SU-DHL-6 (cell line): ENCODE results near the gene EPB41L1.

Experiments used
- H2AFZ ChIP-seq: fragments of 200-600 bp; sonication (generic); 2 replicates; pipeline ENCODE4 v1.6.1; 2014; ENCODE audit warnings: low read depth, mild to moderate bottlenecking, moderate library complexity, mixed read lengths, antibody characterized with exemption, low read length; ENCODE audit not compliant: severe bottlenecking
- H3F3A ChIP-seq: fragments of 200-600 bp; shearing (Covaris generic); 2 replicates; pipeline ENCODE4 v1.6.0; 2016; ENCODE audit warnings: antibody characterized with exemption, mild to moderate bottlenecking; ENCODE audit not compliant: insufficient read depth
- H3K27ac ChIP-seq: fragments of 200-600 bp; sonication (generic); 2 replicates; pipeline ENCODE4 v1.5.1; 2016; ENCODE audit warnings: low read depth, mild to moderate bottlenecking, low read length, moderate library complexity, mixed read lengths
- H3K27me3 ChIP-seq: fragments of 200-600 bp; sonication (generic), shearing (Covaris generic); 2 replicates; pipeline ENCODE4 v1.6.0; 2014; ENCODE audit warnings: mild to moderate bottlenecking, low read length
- H3K36me3 ChIP-seq: fragments of 200-600 bp; sonication (generic); 2 replicates; pipeline ENCODE4 v1.6.1; 2014; ENCODE audit warnings: mild to moderate bottlenecking, low read length, mixed read lengths
- H3K4me2 ChIP-seq: fragments of 300-600, 200-600 bp; shearing (Covaris generic), sonication (generic); 2 replicates; pipeline ENCODE4 v1.6.0; 2014; ENCODE audit warnings: low read length, low read depth, mild to moderate bottlenecking; ENCODE audit not compliant: poor library complexity, severe bottlenecking
- H3K4me3 ChIP-seq: fragments of 200-600 bp; sonication (generic); 2 replicates; pipeline ENCODE4 v1.5.1; 2014; ENCODE audit warnings: antibody characterized with exemption, low read length, mild to moderate bottlenecking, mixed read lengths; ENCODE audit not compliant: insufficient read depth, poor library complexity, severe bottlenecking
- H3K79me2 ChIP-seq: fragments of 200-600 bp; sonication (generic); 2 replicates; pipeline ENCODE4 v1.6.1; 2014; ENCODE audit warnings: mild to moderate bottlenecking, low read length, moderate library complexity; ENCODE audit not compliant: insufficient read depth
- H3K9ac ChIP-seq: fragments of 200-600 bp; sonication (generic); 2 replicates; pipeline ENCODE4 v1.7.0; 2014; ENCODE audit warnings: mild to moderate bottlenecking, low read length
- H3K9me2 ChIP-seq: fragments of 200-600 bp; sonication (generic); replicated peaks from 2 replicates; pipeline ENCODE4 v1.6.1; 2014; ENCODE audit warnings: low read length; ENCODE audit not compliant: insufficient read depth
- H3K9me3 ChIP-seq: fragments of 200-600 bp; sonication (generic); 2 replicates; pipeline ENCODE4 v1.6.1; 2014; ENCODE audit warnings: low read length, mixed read lengths; ENCODE audit not compliant: insufficient read depth
- H4K20me1 ChIP-seq: fragments of 200-600 bp; sonication (generic); 2 replicates; pipeline ENCODE4 v1.6.1; 2014; ENCODE audit warnings: low read depth, mild to moderate bottlenecking, antibody characterized with exemption, low read length, moderate library complexity, mixed read lengths
- EZH2phosphoT487 ChIP-seq: fragments of 200-600 bp; sonication (generic), shearing (Covaris generic); conservative IDR thresholded peaks from 2 replicates; pipeline ENCODE4 v1.6.1; 2018; ENCODE audit warnings: mild to moderate bottlenecking, antibody characterized with exemption, low read length, moderate library complexity, mixed read lengths
- TF ChIP-seq, protein P1 (sequence below): fragments of 200-600 bp; sonication (generic); IDR thresholded peaks from one replicate; pipeline ENCODE4 v1.5.1; 2017; ENCODE audit warnings: antibody characterized with exemption, mild to moderate bottlenecking, low read length, moderate library complexity; ENCODE audit not compliant: insufficient read depth, poor library complexity, severe bottlenecking

Gene EPB41L1

DNA sequence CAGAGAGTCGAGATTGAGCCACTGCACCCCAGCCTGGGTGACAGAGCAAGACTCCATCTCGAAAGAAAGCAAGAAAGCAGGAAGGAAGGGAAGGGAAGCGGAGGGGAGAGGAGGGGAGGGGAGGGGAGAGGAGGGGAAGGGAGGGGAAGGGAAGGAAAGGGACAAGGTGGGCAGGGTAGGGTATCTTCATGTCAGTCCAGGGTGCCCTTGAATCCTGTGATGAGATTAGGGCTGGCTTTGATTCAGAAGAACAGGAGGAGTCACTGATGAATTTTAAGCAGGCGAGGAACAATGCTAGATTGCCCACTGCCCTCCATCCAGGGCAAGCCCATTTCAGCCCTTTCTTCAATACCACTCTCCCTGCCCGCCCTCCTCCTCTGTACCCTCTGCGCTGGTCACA lies 35.0 kb upstream of the EPB41L1 start:
- H2AFZ ChIP-seq: no peak overlapping the region
- H3K79me2 ChIP-seq: no peaks in the 10 kb centered on the region
- no peak overlapping the region for H3K4me2 ChIP-seq
- H4K20me1 ChIP-seq: no peaks in the 10 kb centered on the region
- no peak for TF ChIP-seq EZH2phosphoT487
- TF ChIP-seq, protein P1, sequence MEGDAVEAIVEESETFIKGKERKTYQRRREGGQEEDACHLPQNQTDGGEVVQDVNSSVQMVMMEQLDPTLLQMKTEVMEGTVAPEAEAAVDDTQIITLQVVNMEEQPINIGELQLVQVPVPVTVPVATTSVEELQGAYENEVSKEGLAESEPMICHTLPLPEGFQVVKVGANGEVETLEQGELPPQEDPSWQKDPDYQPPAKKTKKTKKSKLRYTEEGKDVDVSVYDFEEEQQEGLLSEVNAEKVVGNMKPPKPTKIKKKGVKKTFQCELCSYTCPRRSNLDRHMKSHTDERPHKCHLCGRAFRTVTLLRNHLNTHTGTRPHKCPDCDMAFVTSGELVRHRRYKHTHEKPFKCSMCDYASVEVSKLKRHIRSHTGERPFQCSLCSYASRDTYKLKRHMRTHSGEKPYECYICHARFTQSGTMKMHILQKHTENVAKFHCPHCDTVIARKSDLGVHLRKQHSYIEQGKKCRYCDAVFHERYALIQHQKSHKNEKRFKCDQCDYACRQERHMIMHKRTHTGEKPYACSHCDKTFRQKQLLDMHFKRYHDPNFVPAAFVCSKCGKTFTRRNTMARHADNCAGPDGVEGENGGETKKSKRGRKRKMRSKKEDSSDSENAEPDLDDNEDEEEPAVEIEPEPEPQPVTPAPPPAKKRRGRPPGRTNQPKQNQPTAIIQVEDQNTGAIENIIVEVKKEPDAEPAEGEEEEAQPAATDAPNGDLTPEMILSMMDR: no peak
- no peaks in the 10 kb centered on the region for H3K36me3 ChIP-seq
- H3K9me3 ChIP-seq: no peaks in the 10 kb centered on the region
- no peak overlapping the region for H3K27ac ChIP-seq
- no peaks in the 10 kb centered on the region for H3F3A ChIP-seq
- H3K9ac ChIP-seq: no peak overlapping the region
- H3K4me3 ChIP-seq: no peak overlapping the region
- H3K27me3 ChIP-seq: no peaks in the 10 kb centered on the region
- no peaks in the 10 kb centered on the region for H3K9me2 ChIP-seq

- no peaks in the 10 kb centered on the region for H3K9me2 ChIP-seq
- H3K4me3 ChIP-seq: no peak overlapping the region
- H3K27me3 ChIP-seq: no peaks in the 10 kb centered on the region
- H3K9me3 ChIP-seq: no peaks in the 10 kb centered on the region
- no peak overlapping the region for H3K9ac ChIP-seq
- H3K79me2 ChIP-seq: no peaks in the 10 kb centered on the region
- no peak overlapping the region for H3K27ac ChIP-seq
- no peaks in the 10 kb centered on the region for H4K20me1 ChIP-seq
- no peaks in the 10 kb centered on the region for H3K36me3 ChIP-seq
- H3K4me2 ChIP-seq: no peak overlapping the region
- TF ChIP-seq EZH2phosphoT487: no peak
- TF ChIP-seq, protein P1: no peak
- no peaks in the 10 kb centered on the region for H3F3A ChIP-seq
- H2AFZ ChIP-seq: no peak overlapping the region
These were observed 34.3 kb upstream of the EPB41L1 start for GRCh38 chr20:36120241-36120640.

GRCh38 chr20:36120991-36121390 lies 33.5 kb upstream of the EPB41L1 start:
- Histone ChIP-seq H3F3A (no peaks in the 10 kb centered on the region), H3K27ac (no peak overlapping the region), H3K4me2 (no peak overlapping the region), H4K20me1 (no peaks in the 10 kb centered on the region), H3K9me2 (no peaks in the 10 kb centered on the region), H2AFZ (no peak overlapping the region), H3K4me3 (no peak overlapping the region), H3K27me3 (no peaks in the 10 kb centered on the region), H3K36me3 (no peaks in the 10 kb centered on the region), H3K9ac (no peak overlapping the region), H3K9me3 (no peaks in the 10 kb centered on the region), H3K79me2 (no peaks in the 10 kb centered on the region)
- no peak for TF ChIP-seq EZH2phosphoT487
- TF ChIP-seq, protein P1: no peak
